BJ (cell line): ENCODE data around the gene TRIM9. TPM values are rescaled to one million over a fixed set of nuclear protein-coding genes. Genes with fewer than 3 reads are reported as not detected.

Experiments
- CTCF ChIA-PET: fragments of 350-600 bp; formaldehyde crosslinking; extraction: SDS; loops from one replicate; lab custom pipeline; 2021; ENCODE audit warnings: antibody characterized with exemption, inconsistent platforms; lab: Yijun Ruan, JAX
- POLR2A ChIA-PET: fragments of 300-600 bp; sonication (Branson Sonifier 250); formaldehyde crosslinking; extraction: SDS; loops from one replicate; lab custom pipeline; 2021; ENCODE audit warnings: antibody characterized with exemption; lab: Charles Lee
- DNase-seq: peaks from one replicate; pipeline ENCODE4 v3.0.0-alpha.2; 2011; ENCODE audit warnings: low read depth
- H3K27me3 ChIP-seq: 2 replicates; pipeline ENCODE4 v1.6.0; 2011; ENCODE audit warnings: low read length; ENCODE audit not compliant: control insufficient read depth, insufficient read depth
- H3K36me3 ChIP-seq: 2 replicates; pipeline ENCODE4 v1.5.1; 2011; ENCODE audit warnings: low read length; ENCODE audit not compliant: control insufficient read depth, insufficient read depth
- H3K4me3 ChIP-seq: 2 replicates; pipeline ENCODE4 v1.5.1; 2011; ENCODE audit warnings: low read depth, mild to moderate bottlenecking, control low read depth, low read length
- CTCF ChIP-seq: IDR thresholded peaks from 2 replicates; pipeline ENCODE4 v1.5.1; 2011; ENCODE audit warnings: low read depth, mild to moderate bottlenecking, control low read depth, inconsistent platforms, low read length, moderate library complexity; ENCODE audit not compliant: insufficient read depth
- polyA plus RNA-seq: library from polyadenylated mRNA; depleted of rRNA; stranded (reverse); fragments of >200 nt; gene quantifications from 2 replicates; pipeline ENCODE4 v1.2.3, GENCODE V29; 2011

TRIM9 gene
- polyA plus RNA-seq, 1 experiment, result 0.02 TPM

- CTCF ChIA-PET, result no interaction called here
- H3K4me3 ChIP-seq, result no peak overlapping the region
- H3K27me3 ChIP-seq, result peaks cover 6% of the 10 kb centered on the region
- DNase-seq, result no peak
- H3K36me3 ChIP-seq, result no peaks in the 10 kb centered on the region
- POLR2A ChIA-PET, result no interaction called here
- no peak for TF ChIP-seq CTCF
These were observed 70.9 kb downstream of the TRIM9 start for GRCh38 chr14:51023964-51024363.

GRCh38 chr14:51022769-51023168, 72.1 kb downstream of the TRIM9 start:
- no peak for TF ChIP-seq CTCF
- ChIA-PET CTCF (interaction anchor here (1.4 kb wide), 1 partner anchor 8 kb away, joined by 3 read pairs; no protein-coding TSS in a partner anchor), POLR2A (no interaction called here)
- DNase-seq, result no peak
- peaks cover 4% of the 10 kb centered on the region for H3K27me3 ChIP-seq
- no peaks in the 10 kb centered on the region for H3K36me3 ChIP-seq
- no peak overlapping the region for H3K4me3 ChIP-seq

GRCh38 chr14:51020024-51020710, 74.7 kb downstream of the TRIM9 start:
- Histone ChIP-seq H3K4me3 (no peak overlapping the region), H3K36me3 (no peaks in the 10 kb centered on the region), H3K27me3 (no peaks in the 10 kb centered on the region; the same call in 1 of the 2 replicates)
- ChIA-PET CTCF (no interaction called here), POLR2A (no interaction called here)
- no peak for DNase-seq
- no peak for TF ChIP-seq CTCF

- DNase-seq, result no peak
These were observed 75.8 kb downstream of the TRIM9 start for GRCh38 chr14:51019089-51019488.

More at GRCh38 chr14:51019089-51019488, 75.8 kb downstream of the TRIM9 start:
- CTCF ChIA-PET, result interaction anchor here (0.6 kb wide), 1 partner anchor 200 kb away, joined by 3 read pairs; no protein-coding TSS in a partner anchor
- Histone ChIP-seq H3K36me3 (no peaks in the 10 kb centered on the region), H3K4me3 (no peak overlapping the region), H3K27me3 (no peaks in the 10 kb centered on the region)
- TF ChIP-seq CTCF, result no peak
- POLR2A ChIA-PET, result interaction anchor here (0.6 kb wide), 1 partner anchor 13 kb away, joined by 3 read pairs; no protein-coding TSS in a partner anchor
